ENCODE measurements around the gene RAB3IP.

The RAB3IP gene, protein sequence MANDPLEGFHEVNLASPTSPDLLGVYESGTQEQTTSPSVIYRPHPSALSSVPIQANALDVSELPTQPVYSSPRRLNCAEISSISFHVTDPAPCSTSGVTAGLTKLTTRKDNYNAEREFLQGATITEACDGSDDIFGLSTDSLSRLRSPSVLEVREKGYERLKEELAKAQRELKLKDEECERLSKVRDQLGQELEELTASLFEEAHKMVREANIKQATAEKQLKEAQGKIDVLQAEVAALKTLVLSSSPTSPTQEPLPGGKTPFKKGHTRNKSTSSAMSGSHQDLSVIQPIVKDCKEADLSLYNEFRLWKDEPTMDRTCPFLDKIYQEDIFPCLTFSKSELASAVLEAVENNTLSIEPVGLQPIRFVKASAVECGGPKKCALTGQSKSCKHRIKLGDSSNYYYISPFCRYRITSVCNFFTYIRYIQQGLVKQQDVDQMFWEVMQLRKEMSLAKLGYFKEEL

DNA sequence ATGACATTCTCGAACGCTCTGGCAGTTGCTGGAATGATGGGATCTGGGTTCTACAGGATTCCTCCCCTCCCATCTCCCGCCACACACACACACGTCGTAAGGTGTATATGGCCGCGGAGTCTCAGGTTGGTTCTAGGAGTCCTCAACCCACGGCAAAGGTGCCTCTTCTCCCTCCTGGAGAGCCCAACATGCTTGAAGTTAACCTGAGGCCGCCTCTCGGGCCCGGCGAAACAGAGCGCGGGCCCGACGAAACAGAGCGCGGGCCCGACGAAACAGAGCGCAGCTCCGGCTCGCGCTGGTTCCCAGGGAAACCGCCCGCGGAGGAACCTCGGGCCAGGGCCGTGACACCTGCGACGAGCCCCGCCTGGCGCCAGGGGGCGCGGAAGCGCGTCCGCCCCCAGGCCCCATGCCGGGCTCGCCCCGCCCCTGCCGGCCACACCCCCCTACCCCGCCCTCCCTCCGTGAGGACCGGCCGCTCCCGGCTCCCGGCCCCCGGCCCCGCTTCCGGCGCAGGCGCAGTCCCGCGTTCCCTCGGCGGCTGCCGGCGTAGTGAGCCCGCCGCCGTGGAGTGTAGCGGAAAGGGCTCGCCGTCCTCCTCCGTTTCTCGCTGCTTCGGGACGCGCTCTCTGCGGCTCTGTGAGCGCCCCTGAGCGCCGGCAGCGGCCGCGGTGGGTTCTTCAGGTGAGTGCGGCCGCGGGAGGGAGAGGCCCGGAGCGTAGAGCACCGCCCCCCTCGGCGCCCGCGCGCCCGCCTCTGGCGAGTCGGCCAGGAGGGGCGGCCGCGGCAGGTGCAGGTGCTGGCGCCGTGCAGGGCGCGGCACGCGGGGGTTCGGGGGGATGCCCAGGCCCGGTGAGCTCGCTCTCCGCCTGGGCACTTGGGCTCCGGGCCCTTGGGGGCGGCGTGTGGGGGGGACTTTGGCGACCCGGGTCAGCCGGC, at the start of gene RAB3IP:
Gene RAB3IP (plus strand): TSS at position 510 of the 936 bp plus-strand sequence. CDS start 16,549 bp downstream, outside the sequence.
- peak; percentile 94 for DNase-seq

DNA sequence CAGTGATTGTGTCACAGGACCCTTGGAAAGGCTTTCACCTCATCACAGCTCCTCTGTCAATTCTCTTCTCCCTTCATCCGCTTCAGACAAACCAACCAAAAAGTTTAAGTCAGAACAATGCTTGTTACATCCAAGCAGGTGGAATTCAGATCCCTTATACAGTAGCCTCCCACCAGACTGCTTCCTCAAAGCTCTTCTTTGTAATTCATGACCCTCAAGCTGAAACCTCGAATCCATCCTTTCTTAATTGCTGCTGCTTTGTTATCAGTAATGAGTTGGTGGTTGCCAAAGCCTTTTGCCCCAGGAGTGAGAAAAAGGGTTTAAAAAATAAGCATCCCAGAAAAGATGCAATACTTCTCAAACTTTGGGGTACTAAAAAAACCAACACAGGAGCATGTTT, 49.0 kb upstream of the RAB3IP start:
- DNase-seq = no peak

DNA sequence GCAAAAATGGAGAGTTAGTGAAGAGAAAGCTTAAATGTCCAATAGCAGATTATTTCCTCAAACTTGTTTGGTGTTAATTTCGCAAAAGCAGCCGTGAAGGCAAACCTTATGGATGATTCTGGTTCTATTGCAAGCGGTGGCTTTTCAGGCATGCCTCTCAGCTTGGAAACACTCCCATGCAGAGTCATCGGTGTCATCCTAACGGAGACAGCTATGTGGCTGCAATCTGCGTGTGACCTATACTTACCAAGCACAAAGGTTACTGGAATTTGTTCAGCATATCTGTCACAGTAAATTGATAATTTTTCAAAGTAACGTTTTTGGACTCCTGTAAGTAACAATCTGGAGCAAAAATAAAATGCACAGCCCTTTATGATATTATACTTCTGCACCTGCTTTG, 44.5 kb upstream of the RAB3IP start:
- no peak for DNase-seq

DNA sequence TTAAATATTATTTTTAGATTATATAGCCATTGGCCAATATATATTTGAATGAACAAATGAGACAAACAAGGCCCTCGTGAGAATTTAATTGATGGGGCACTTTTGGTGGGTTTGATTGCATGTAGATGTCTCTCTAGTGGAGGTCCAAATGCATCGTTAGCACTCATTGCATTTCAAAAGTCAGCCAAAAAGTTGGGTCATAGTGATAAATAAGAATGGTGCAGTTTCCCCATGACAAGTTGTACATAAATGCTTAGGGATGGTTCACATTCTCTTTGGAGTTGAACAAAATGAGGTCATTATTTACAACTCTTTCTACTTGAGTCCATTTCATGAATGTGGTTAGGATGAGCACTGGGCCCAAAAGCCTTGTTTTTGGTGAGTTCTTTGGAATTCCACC, 40.6 kb upstream of the RAB3IP start:
- no peak for DNase-seq

DNA sequence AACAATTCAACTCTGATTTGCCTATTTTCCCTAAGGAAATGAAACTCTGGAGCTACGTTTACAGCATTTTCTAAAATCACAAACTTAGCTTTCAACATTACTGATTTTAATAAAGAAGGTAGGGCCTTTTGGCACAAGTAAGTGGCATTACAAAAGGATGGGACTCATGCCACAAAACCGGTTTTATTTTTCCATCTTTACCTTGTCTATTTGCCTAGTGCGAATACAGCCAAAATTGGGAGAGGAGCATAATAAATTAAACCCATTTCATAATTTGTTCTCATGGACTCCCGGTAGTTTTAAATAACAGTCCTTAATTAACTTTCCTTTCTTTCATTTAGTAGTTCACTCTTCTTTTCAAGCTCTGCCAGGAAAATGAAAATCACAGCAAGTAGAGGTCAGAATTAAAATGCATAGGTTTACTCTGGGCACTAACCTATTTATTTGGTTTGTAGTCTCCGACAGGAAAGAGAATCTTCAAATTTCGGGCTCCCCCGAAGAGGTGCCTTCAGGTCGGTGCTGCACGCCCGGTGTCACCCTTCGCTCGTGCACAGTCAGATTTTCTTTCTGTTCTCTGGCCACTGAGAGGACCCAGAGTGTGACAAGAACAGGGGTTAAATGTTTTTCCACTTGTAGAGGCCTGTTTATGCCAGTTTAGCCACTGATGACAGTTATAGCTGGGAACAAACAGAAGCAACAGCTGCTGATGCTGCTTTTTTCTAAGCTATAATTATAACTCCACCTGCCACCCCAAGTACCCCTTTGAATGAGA, 39.7 kb upstream of the RAB3IP start, which contains the start of gene BEST3:
Gene BEST3 (minus strand): TSS at position 535 of the 772 bp plus-strand sequence. CDS start 1,505 bp downstream, outside the sequence.
- no peak for DNase-seq

DNA sequence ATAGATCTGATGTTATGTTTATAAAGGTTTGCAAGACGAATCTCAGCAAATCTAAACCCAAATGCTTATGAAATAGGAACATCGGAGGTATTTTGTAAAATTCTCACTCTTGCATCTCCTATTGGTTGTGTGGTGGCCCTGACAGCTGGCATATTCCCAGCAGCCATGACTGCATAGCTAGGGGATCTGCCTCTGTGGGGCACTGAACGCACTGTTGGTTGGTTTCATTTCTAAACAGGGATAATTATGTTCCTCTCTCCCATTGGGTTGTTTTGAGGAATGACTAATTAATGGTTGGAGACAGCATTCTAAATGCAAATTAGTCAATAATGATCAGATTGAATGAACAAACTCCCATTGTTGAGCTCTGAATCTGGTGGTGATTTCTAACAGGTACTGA, 36.8 kb upstream of the RAB3IP start:
- no peak for DNase-seq

DNA sequence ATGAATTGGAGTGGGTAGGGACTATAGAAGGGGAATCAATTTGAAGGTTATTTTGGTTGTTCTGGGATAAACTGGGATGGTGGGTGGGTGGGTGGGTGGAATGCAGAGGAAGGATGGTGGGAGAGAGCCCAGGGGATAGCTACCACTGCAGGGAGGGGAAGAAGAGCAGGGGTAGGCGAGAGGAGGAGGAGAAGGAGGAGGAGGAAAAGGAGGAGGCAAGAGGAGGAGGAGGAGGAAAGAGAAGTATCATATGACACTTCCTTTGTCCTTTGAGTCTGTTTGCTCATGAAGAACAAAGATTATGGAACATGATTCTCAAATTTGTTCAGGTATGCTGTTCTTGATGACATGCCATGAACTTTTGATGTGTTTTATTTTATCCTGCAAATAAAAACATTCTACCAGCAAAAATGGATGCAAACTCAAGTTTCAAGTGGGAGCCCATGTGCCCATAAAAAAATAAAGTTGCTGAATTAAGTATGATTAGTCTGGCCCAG, 35.5 kb upstream of the RAB3IP start:
- DNase-seq = no peak

DNA sequence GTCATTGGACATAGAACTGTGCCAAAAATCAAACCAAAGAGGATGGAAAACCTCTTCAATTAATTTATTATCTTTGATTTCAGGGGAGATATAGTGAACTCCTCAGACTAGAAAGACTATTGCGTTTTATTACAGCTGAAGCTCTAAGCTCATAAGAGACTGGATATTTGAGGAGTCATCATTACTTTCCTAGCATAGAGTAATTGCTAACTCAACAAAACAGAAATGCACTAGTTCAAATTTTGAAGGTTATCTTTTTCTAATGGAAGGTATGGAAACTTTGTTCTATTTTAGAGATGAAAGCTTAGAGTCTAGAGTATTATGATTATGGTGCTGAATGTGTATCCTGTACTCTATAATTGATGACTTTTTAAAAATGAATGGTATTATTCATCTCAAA, 34.3 kb upstream of the RAB3IP start:
- no peak for DNase-seq

DNA sequence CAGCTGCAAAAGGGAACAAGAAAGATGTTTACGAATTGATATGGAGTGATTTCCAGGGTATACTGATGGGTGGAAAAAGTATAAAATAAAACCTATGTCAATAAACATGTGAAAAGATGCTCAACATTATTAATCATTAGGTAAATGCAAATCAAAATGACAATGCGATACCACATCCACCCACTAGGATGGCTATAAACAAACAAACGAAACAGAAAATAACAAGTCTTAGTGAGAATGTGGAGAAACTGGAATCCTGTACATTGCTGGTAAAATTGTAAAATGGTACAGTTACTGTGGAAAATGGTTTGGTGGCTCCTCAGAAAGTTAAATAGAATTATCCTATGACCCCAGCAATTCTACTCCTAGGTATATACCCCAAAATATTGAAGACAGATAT, 30.0 kb upstream of the RAB3IP start:
- DNase-seq = no peak

DNA sequence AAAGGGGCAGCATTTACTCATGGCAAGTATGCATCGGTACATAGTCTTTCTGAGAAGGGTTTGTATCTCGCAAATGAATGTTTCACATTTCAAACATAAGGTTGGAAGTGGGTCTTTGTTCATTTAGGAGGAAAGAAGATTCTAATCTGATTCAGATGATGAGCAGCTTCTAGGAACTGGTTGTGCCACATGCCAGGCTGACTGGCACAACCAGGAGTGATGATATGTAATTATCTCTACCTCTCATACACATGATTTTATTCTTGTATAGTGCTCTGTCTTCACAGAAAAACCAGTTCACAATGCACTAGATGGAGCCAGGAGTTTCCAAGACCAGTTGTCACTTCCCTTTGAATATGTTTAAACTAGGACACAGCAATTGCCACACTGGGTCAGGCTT, 25.8 kb upstream of the RAB3IP start:
- no peak for DNase-seq

DNA sequence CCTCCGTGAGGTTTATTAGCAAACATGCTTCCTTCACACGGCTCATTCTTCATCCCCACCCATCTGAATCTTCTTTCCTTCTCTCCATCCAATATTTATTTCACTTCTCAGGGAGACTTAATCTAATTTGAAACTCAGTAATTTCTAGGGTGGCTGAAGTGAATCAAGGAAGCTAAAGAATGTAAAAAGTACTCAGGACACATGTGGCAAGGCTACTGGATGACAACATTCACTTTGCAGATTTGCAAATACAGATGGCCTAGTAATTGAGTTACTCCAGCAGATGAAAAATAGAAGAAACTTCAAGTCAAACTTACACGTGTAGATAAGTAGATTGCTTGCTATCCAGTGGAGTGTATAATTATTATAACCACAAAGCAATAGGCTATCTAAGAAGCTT, 24.1 kb upstream of the RAB3IP start:
- no peak for DNase-seq

DNA sequence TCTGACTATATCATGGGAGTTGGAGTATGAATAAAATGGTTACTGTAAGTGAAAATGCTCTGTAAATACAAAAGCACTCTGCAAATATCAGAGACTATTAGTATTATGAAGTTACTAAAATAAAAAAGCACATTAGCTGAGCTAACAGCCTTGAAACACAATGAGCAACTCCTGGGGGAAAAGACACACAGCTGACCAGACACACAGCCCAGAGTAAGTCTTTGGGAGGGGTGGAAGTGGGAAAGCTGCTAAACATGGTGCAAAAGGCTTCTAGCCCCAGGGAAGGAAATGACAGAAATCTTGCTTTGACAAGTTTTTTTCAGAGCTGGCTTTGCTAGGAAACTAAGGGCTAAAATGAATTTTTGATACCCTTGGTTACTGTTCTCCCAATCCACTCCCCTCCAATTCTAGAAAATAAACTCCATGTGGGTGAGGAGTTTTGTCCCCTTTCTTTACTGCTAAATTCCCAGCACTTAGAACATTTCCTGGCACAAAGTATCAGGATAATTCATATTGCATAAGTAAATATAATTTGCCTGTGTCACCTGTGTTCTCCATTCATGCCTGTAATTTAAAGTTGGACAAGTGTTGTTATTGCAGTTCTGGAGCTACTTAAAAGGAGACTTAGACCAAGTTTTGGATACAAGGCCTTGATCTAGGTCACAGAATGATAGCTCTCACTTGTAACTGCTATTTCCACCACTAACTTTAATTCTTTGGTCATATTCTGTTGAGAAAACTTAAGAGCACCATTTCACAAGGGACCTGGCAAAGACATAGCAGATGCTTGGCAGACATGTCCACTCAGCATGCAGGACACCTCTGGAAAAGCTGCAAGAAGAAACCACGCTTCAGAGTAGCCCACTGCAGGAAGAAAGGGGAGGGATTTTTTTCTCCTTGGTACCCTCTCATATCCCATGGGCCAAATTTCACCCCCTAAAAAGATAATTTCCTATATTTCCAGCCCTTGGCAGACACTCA, 19.0 kb upstream of the RAB3IP start:
- DNase-seq = no peak

DNA sequence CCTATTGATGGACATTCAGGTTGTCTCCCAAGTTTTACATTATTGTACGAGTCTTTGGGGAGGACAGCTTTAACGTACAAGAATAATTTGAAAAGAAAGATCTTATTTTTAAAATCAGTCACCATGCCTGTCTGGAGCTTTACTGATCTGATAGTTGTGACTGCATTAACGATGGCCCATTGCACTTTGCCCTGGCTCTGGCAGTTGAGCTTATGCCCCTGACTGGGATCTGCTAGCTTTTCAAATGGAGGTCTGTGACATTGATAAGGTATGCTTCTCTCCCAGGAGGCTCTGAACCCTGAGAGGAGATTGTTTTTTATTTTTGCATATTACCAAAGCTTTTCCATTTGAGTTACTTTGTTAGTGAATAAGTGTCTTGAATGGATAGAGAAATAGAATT, 17.9 kb upstream of the RAB3IP start:
- DNase-seq = no peak

DNA sequence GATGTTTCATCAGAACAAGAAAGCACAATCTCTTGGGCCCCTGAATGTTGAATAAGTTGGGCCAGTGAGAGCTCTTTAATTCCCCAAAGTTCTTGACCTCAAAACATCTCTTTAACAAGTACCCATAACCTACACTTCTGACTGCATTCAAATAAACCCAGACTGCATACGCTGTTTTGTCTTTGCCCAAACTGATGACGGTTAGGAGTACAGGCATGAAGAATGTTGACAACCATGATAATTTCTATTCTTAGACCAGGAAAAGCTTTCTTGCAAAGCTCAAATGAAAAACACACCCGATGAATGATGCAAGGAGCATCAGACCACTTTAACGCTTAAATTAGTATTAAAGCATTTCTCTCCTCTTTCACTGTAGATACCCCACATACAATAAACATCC, 11.7 kb upstream of the RAB3IP start:
- DNase-seq = no peak

DNA sequence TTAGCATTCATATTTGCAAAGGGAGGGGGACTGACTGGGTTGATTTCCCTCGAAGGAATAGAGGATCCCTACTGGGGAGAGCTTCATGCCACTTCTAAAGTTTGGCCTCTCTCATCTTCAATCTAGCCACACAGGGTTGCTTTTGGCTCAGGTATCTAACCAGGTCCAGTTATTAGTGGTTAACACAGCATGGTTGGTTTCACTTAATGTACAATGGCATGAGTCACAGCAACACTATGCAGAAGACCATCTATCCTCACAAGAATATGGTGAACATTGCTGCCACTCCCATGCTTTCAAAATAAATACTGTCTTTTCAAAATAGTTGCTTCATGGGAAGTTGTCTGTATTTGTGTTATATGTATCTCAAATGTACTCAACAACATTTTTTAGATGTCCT, 6.6 kb upstream of the RAB3IP start:
- DNase-seq = no peak

DNA sequence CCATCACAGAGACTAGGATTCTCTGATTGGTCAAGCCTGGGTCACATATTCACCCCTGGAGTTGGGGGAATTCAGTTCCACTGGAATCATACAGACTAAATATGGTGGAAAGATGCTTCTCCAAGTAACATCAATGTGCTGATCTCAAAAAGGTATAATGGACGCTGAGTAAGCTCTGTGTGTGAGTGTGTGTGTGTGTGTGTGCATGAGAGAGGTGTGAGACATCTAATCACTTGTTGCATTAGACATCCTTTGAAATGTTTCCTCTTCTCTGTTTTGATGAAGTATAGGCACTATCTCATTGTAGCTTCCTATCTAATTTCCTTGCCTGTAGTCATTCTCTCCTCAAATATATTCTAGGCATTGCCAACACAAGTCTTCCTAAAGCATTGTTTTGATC, 5.0 kb upstream of the RAB3IP start:
- no peak for DNase-seq

DNA sequence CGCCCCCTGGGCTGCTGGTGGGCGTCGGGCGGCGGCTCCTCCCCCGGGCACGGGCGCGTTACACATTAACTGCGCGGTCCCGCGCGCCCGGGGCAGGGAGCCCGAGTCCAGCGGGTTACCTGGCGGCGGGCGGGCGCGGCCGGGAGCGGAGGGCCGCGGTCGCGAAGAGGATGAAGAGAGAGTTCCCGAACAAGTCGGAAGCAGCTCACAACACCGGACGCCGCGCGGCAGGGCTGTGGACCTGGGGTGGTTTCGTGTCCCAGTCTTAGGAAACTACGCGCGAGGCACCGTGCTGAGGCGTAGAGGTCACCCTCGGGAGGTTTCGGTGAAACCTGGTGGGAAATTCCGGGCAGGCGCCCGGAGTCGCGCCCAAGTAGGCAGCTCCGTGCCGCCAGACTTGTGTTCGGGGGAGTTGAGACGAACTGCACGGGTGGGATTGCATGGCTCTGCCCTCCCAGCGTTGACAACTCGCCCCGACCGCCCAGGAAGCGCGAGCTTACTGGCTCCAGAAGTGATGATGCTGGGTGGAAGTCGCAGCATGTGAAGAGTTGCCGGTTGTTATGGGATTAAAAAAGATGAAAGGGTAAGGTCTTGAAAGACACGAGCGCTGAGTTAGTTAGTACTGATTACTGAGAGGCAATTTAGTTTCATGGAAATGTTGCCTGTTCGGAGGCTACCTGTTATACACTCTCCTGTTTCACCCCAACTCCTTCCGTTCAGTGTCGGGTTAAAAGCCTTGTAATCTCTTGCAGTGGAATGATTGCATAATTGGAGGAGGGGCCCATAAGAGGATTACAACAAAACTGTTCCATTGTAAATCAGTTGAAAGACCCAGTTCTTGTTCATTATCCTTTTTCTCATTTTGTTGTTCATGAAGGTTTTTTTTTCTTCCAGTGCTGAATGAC, 879 bp downstream of the RAB3IP start:
- DNase-seq = peak; percentile 87

DNA sequence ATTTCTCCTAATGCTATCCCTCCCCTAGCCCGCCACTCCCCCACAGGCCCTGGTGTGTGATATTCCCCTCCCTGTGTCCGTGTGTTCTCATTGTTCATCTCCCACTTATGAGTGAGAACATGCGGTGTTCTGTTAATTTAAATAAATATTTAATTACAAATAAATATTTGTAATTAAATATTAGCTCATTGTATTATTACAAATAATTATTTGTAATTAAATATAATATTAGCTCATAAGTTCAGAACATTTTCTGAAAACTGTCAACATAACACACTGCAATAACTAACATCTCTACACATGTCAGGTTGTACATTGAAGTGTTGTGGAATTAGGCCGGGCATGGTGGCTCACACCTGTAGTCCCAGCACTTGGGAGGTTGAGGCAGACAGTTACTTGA, 5.4 kb downstream of the RAB3IP start:
- DNase-seq = no peak

DNA sequence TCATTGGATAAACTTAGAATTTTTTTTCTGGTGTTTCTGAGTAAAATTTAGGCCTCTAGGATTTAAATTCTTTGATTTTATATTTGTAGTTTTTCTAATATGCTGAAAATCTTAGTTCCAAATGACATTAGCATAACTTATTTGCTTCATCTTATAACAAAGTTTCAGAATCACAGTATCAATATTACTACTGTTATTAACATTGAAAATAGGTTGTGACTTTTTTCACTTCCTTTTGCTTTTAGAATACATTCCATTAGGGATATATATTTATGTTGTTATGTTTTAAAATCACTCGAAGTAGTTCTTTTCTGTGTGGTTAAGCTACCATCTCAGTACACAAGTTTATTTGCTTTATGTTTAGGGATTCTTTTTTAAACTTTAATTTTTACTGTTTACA, 12.8 kb downstream of the RAB3IP start:
- no peak for DNase-seq

DNA sequence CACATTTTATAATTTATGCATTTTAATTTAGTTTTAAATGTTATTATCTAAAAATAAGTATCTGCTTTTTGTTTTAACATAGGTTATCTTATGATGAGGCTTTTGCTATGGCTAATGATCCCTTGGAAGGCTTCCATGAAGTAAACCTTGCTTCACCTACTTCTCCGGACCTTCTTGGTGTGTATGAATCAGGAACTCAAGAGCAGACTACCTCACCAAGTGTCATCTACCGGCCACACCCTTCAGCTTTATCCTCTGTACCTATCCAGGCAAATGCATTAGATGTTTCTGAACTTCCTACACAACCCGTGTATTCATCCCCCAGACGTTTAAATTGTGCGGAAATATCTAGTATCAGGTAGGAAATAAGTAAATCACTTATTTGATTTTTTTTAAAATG, 16.6 kb downstream of the RAB3IP start:
- DNase-seq = no peak
